GM21737 (cell line): ENCODE data around the gene PPP1R14B.

ENCODE experiments used
- ATAC-seq: cut with Tn5 transposase; IDR thresholded peaks from one replicate; pipeline ENCODE4 v1.9.1; 2021; ENCODE audit warnings: mild to moderate bottlenecking, moderate library complexity; ENCODE audit not compliant: unreplicated experiment

PPP1R14B gene

GRCh38 chr11:64232182-64232966 is 14.4 kb downstream of the PPP1R14B start:
- ATAC-seq, result no peak

DNA sequence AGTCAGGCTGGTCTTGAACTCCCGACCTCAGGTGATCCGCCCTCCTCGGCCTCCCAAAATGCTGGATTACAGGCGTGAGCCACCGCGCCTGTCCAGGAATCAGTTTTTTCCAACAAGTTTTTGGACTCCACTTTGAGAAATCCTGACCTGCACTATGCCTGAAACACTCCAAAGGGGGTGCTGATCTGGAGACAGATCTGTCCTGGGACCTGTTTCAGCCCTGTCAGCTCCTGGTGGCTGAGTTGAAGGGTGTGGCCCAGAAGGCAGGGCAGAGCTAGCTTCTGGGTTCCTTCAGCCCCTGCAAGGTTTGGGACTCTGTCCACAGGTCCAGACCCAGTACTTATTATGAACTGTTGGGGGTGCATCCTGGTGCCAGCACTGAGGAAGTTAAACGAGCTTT is 15.2 kb downstream of the PPP1R14B start:
- ATAC-seq, result no peak

DNA sequence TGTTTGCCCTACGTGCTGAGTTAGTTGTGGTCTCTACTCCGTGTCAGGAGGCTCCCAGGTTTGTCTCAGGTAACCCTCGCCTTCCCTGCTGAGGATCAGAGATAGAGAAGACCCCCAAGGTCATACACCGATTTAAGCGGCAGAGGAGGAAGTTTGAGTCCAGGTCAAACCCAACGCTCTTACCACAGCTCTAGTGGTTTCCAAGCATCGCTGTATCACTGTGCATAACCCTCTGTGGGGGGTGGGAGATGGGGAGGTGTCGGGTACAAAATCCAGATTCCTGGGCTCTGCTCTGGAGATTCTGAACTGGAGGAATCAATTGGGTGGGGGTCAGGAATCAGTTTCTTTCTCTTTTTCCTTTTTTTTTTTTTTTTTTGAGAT is 15.8 kb downstream of the PPP1R14B start:
- no peak for ATAC-seq

- ATAC-seq, result peak; percentile 48
Observed at GRCh38 chr11:64230171-64230984, 16.4 kb downstream of the PPP1R14B start, which contains the start of gene DNAJC4. Gene DNAJC4, plus strand, starts transcription at chr11:64230548. Its CDS starts 307 bp downstream, at chr11:64230855.

- ATAC-seq, result no peak
Observed at GRCh38 chr11:64229744-64230170, 17.0 kb downstream of the PPP1R14B start.

GRCh38 chr11:64229090-64229743 is 17.5 kb downstream of the PPP1R14B start:
- no peak for ATAC-seq

- ATAC-seq, result no peak
Observed at GRCh38 chr11:64227405-64227956, 19.3 kb downstream of the PPP1R14B start.

GRCh38 chr11:64226507-64227051 is 20.2 kb downstream of the PPP1R14B start:
- no peak for ATAC-seq

DNA sequence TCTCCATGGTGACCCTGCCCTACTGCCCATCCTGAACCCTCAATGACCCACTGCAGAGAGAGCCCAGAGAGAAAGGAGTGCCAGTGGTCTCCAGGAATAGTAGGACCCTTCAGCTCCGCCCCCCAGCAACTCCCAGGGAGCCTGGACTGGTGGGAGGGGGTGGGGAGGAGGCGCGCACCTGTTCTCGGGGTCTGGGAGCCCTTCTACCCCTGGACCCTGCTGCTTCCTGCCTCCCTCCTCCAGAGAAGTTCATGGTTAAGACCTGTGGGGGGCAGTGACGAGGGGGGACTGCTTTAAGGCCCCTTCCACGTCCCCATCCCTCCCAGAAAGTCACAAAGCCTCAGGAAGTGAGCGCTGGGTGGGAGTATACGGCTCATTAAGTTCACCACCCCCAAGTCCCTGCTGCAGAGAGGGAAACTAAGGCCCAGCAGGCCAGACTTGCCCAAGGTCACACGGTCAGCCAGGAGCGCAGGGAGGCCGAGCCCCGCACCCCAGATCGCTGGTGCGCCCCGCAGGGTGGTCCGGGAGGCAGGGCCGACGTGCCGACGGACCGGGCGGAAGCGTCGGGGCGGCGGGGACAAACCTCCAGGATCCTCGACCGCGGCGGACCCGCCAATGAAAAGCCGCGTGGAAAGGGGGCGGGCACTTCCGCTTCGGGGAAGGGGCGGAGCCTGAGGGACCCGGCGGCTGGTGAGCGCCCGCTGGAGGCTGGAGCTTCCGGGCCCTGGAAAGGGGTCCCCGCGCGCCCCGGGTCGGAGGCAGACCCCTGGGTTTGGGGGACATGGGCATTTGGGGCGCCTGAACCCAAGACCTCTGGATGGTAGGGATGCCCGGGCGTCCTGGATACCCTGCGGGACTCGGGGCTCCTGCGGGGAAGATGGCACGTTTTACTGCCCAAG is 20.9 kb downstream of the PPP1R14B start, which contains the start of the genes NUDT22 and TRPT1:
NUDT22 (plus strand) TSS at position 667 of the 899 bp plus-strand sequence. CDS start 379 bp downstream, outside the sequence.
TRPT1 (minus strand) TSS at position 579 of the 899 bp plus-strand sequence; CDS start at position 253, 326 bp downstream.
- peak; percentile 42 for ATAC-seq

GRCh38 chr11:64224891-64225607 is 21.7 kb downstream of the PPP1R14B start:
- ATAC-seq, result no peak

- ATAC-seq, result no peak
Observed at GRCh38 chr11:64224151-64224890, 22.4 kb downstream of the PPP1R14B start.

GRCh38 chr11:64223001-64223651 is 23.6 kb downstream of the PPP1R14B start:
- no peak for ATAC-seq

- ATAC-seq, result no peak
Observed at GRCh38 chr11:64222651-64223000, 24.1 kb downstream of the PPP1R14B start.

DNA sequence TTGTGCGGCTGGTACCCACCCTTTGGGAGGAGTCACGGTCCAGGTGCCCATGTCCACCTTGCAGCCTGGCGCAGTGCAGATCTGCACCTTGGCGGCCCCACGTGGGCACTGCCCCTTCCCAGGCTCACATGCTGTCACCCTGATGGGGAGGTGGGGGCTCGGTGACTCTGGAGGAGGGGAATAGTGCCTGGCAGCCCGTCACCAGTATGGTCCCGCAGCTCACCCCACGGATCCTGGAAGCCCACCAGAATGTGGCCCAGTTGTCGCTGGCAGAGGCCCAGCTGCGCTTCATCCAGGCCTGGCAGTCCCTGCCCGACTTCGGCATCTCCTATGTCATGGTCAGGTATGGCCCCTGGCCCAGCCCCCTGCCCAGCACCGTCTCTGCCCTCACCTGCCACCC is 25.9 kb downstream of the PPP1R14B start:
- no peak for ATAC-seq

GRCh38 chr11:64220271-64220670 is 26.5 kb downstream of the PPP1R14B start:
- no peak for ATAC-seq

DNA sequence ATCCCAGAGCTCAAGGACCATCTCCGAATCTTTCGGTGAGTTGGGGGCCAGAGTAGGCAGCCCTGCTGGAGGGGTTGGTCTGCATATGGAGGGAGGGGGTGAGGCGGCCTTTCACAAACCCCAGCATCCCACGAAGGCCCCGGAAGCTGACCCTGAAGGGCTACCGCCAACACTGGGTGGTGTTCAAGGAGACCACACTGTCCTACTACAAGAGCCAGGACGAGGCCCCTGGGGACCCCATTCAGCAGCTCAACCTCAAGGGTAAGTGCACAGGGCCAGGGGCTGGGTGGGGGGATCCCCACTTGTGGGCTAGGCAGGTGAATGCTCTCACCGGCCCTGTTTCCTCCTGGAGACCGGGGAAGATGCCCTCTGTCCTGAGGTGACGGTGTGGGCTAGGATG is 27.0 kb downstream of the PPP1R14B start:
- ATAC-seq, result no peak

DNA sequence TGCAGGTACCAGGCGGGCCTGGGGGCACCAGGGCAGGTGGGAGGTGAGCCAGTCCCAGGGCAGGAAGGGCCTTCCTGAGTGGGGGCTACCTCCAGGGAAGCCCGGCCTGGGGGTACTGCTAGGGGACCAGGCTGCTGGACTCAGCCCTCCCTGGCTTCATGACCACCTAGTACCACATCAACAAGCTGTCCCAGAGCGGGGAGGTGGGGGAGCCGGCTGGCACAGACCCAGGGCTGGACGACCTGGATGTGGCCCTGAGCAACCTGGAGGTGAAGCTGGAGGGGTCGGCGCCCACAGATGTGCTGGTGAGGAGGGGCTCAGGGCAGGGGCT is 27.4 kb downstream of the PPP1R14B start:
- ATAC-seq, result no peak
